H1 (cell line): ENCODE measurements around the gene LSM14B. TPM values are rescaled to one million over a fixed set of nuclear protein-coding genes. Genes with fewer than 3 reads are reported as not detected.

ENCODE experiments used
- polyA plus RNA-seq, 7 experiments: library from polyadenylated mRNA; depleted of rRNA in 3 of 7; stranded (reverse) in 5 of 7; unstranded in 2 of 7; fragments of >200 nt in 5 of 7; fragments of 200-250 nt in 2 of 7; gene quantifications; 1 replicate in 5 of 7; 2 replicates in 1 of 7; 4 replicates in 1 of 7; pipeline versions ENCODE4 v1.2.1 to v1.2.3, GENCODE V29; 2011 to 2013; ENCODE audit warnings: missing spikeins in 2 of 7, mixed read lengths in 2 of 7
- total RNA-seq: library from RNA; stranded (reverse); fragmentation: NEBNext Ultra II Directional; extraction: Animal tissue kit (Norgen Biotek cat#: 25700); gene quantifications from 2 replicates; pipeline ENCODE4 v1.2.1, GENCODE V29; 2021
- TF ChIP-seq, protein P1 (sequence below): fragments of 300-600 bp; sonication (generic); IDR thresholded peaks from 2 replicates; pipeline ENCODE4 v1.7.1; 2012; ENCODE audit warnings: low read length, moderate library complexity, mild to moderate bottlenecking, inconsistent platforms; ENCODE audit not compliant: insufficient replicate concordance

LSM14B gene
- total and polyA plus RNA-seq, 2 of the 8 experiments (the other 6 are each of a cell fraction or from before 2014, with no cell fraction given): 58.3 to 65.6 TPM

DNA sequence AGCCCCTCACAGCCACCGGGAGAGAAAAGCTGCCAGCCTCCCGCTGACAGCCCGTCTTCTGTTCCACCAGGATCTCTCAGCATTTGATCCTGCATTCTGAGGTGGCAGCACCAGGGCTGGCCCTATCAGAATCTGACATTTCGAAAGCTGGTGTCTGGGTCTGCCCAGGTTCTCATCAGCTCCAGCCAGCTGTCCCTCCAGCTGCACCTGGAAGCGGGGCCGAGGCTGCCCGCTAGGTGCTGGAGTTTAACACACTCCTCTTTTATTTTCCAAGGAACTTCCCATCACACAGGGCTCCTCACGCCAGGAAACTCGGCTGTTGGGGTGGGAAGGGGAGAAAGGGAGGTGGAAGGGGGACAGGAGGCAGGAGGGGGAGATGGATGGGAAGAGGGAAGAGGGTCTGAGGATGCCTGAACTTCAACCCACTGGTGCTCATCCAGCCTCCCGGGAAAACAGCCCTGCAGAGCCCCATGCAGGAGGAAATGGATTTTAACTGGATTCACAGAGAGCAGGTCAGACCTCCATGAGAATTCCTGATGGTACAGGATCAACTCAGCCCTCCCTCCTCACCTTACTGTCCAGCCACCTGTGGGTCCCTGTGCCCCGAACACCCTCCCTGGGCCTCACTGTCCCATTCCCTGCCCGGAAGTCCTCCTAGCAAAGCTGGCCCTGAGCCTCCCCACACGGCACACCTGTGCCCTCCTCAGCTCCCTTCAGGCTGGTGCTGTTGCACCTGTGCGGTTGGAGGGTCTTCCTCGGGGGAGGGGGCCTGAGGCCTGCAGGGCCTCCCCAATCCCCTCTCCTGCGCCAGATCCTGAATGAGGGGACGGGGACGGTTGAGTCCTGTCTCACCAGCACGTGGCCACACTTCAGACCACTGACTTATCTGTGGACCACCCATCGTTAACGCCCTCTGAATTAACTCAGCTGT, 3.9 kb upstream of the LSM14B start (continued):
- TF ChIP-seq, protein P1, sequence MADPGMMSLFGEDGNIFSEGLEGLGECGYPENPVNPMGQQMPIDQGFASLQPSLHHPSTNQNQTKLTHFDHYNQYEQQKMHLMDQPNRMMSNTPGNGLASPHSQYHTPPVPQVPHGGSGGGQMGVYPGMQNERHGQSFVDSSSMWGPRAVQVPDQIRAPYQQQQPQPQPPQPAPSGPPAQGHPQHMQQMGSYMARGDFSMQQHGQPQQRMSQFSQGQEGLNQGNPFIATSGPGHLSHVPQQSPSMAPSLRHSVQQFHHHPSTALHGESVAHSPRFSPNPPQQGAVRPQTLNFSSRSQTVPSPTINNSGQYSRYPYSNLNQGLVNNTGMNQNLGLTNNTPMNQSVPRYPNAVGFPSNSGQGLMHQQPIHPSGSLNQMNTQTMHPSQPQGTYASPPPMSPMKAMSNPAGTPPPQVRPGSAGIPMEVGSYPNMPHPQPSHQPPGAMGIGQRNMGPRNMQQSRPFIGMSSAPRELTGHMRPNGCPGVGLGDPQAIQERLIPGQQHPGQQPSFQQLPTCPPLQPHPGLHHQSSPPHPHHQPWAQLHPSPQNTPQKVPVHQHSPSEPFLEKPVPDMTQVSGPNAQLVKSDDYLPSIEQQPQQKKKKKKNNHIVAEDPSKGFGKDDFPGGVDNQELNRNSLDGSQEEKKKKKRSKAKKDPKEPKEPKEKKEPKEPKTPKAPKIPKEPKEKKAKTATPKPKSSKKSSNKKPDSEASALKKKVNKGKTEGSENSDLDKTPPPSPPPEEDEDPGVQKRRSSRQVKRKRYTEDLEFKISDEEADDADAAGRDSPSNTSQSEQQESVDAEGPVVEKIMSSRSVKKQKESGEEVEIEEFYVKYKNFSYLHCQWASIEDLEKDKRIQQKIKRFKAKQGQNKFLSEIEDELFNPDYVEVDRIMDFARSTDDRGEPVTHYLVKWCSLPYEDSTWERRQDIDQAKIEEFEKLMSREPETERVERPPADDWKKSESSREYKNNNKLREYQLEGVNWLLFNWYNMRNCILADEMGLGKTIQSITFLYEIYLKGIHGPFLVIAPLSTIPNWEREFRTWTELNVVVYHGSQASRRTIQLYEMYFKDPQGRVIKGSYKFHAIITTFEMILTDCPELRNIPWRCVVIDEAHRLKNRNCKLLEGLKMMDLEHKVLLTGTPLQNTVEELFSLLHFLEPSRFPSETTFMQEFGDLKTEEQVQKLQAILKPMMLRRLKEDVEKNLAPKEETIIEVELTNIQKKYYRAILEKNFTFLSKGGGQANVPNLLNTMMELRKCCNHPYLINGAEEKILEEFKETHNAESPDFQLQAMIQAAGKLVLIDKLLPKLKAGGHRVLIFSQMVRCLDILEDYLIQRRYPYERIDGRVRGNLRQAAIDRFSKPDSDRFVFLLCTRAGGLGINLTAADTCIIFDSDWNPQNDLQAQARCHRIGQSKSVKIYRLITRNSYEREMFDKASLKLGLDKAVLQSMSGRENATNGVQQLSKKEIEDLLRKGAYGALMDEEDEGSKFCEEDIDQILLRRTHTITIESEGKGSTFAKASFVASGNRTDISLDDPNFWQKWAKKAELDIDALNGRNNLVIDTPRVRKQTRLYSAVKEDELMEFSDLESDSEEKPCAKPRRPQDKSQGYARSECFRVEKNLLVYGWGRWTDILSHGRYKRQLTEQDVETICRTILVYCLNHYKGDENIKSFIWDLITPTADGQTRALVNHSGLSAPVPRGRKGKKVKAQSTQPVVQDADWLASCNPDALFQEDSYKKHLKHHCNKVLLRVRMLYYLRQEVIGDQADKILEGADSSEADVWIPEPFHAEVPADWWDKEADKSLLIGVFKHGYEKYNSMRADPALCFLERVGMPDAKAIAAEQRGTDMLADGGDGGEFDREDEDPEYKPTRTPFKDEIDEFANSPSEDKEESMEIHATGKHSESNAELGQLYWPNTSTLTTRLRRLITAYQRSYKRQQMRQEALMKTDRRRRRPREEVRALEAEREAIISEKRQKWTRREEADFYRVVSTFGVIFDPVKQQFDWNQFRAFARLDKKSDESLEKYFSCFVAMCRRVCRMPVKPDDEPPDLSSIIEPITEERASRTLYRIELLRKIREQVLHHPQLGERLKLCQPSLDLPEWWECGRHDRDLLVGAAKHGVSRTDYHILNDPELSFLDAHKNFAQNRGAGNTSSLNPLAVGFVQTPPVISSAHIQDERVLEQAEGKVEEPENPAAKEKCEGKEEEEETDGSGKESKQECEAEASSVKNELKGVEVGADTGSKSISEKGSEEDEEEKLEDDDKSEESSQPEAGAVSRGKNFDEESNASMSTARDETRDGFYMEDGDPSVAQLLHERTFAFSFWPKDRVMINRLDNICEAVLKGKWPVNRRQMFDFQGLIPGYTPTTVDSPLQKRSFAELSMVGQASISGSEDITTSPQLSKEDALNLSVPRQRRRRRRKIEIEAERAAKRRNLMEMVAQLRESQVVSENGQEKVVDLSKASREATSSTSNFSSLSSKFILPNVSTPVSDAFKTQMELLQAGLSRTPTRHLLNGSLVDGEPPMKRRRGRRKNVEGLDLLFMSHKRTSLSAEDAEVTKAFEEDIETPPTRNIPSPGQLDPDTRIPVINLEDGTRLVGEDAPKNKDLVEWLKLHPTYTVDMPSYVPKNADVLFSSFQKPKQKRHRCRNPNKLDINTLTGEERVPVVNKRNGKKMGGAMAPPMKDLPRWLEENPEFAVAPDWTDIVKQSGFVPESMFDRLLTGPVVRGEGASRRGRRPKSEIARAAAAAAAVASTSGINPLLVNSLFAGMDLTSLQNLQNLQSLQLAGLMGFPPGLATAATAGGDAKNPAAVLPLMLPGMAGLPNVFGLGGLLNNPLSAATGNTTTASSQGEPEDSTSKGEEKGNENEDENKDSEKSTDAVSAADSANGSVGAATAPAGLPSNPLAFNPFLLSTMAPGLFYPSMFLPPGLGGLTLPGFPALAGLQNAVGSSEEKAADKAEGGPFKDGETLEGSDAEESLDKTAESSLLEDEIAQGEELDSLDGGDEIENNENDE: no peak
